ENCODE data around the gene LOXL3.

The LOXL3 gene

GRCh38 chr2:74553892-74554819 lies at the start of gene LOXL3, which contains the start of gene DOK1:
TSS of gene LOXL3 (minus strand) at chr2:74553942. CDS start at chr2:74552634, 1,308 bp downstream.
TSS of gene DOK1 (plus strand) at chr2:74554720. CDS start at chr2:74554755, 35 bp downstream.
- no peak for DNase-seq

- DNase-seq, result no peak
Measured at GRCh38 chr2:74602586-74603281, 49.0 kb upstream of the LOXL3 start.

- no peak for DNase-seq
Measured at GRCh38 chr2:74599676-74600075, 45.9 kb upstream of the LOXL3 start.

- peak; percentile 99 for DNase-seq
Measured at GRCh38 chr2:74597410-74597809, 43.7 kb upstream of the LOXL3 start.

- no peak for DNase-seq
Measured at GRCh38 chr2:74596584-74596983, 42.8 kb upstream of the LOXL3 start.

GRCh38 chr2:74593826-74594772 lies 40.4 kb upstream of the LOXL3 start:
- no peak for DNase-seq

- no peak for DNase-seq
Measured at GRCh38 chr2:74588664-74589063, 34.9 kb upstream of the LOXL3 start.

GRCh38 chr2:74587664-74588277 lies 34.0 kb upstream of the LOXL3 start:
- DNase-seq, result peak; percentile 65

GRCh38 chr2:74585406-74586185 lies 31.9 kb upstream of the LOXL3 start:
- no peak for DNase-seq

GRCh38 chr2:74584088-74584645 lies 30.4 kb upstream of the LOXL3 start:
- no peak for DNase-seq

- DNase-seq, result no peak
Measured at GRCh38 chr2:74583504-74583903, 29.8 kb upstream of the LOXL3 start.

- no peak for DNase-seq
Measured at GRCh38 chr2:74582184-74582583, 28.4 kb upstream of the LOXL3 start.

- DNase-seq, result no peak
Measured at GRCh38 chr2:74581463-74581862, 27.7 kb upstream of the LOXL3 start.

- no peak for DNase-seq
Measured at GRCh38 chr2:74578408-74578807, 24.7 kb upstream of the LOXL3 start.

GRCh38 chr2:74577448-74577847 lies 23.7 kb upstream of the LOXL3 start:
- peak; percentile 72 for DNase-seq

- DNase-seq, result no peak
Measured at GRCh38 chr2:74576863-74577229, 23.1 kb upstream of the LOXL3 start.

GRCh38 chr2:74576211-74576862 lies 22.6 kb upstream of the LOXL3 start:
- peak; percentile 93 for DNase-seq

GRCh38 chr2:74575320-74575719 lies 21.6 kb upstream of the LOXL3 start:
- no peak for DNase-seq

- no peak for DNase-seq
Measured at GRCh38 chr2:74573747-74574562, 20.2 kb upstream of the LOXL3 start.
